Thymus (tissue), 11 donors: ENCODE data around the gene KRT76. TPM values are rescaled to one million over a fixed set of nuclear protein-coding genes. Genes with fewer than 3 reads are reported as not detected.

Experiments
- DNase-seq, 9 donors: peaks; one replicate each; pipeline ENCODE4 v3.0.0-alpha.2; 2013; ENCODE audit warnings: low spot score in 9 of 9, low read depth in 6 of 9, missing footprints in 1 of 9
- H3K27ac ChIP-seq, 2 donors: one replicate each; pipeline ENCODE4 v1.5.1; 2013; ENCODE audit warnings: control low read depth in 1 of 2, low read depth in 1 of 2, low read length in 1 of 2, mild to moderate bottlenecking in 1 of 2, moderate library complexity in 1 of 2
- H3K27me3 ChIP-seq, 2 donors: one replicate each; pipeline ENCODE4 v1.5.1; 2013; ENCODE audit warnings: low read length in 1 of 2; ENCODE audit not compliant: control insufficient read depth in 2 of 2, insufficient read depth in 1 of 2
- H3K36me3 ChIP-seq, 2 donors: one replicate each; pipeline ENCODE4 v1.5.1; 2013; ENCODE audit warnings: low read length in 1 of 2, mild to moderate bottlenecking in 1 of 2, moderate library complexity in 1 of 2; ENCODE audit not compliant: control insufficient read depth in 2 of 2, insufficient read depth in 2 of 2
- H3K4me1 ChIP-seq, 2 donors: one replicate each; pipeline ENCODE4 v1.5.1; 2013; ENCODE audit warnings: low read length in 2 of 2; ENCODE audit not compliant: control insufficient read depth in 2 of 2, insufficient read depth in 2 of 2
- H3K4me3 ChIP-seq, 2 donors: one replicate each; pipeline ENCODE4 v1.5.1; 2013; ENCODE audit warnings: low read length in 2 of 2, control low read depth in 1 of 2, mild to moderate bottlenecking in 1 of 2
- H3K9me3 ChIP-seq, 2 donors: one replicate each; pipeline ENCODE4 v1.5.1; 2013; ENCODE audit warnings: low read length in 1 of 2, mild to moderate bottlenecking in 1 of 2; ENCODE audit not compliant: control insufficient read depth in 2 of 2, insufficient read depth in 1 of 2
- WGBS: extraction: QIAGEN DNeasy Blood & Tissue Kit; methylation state at CpG from one replicate; pipeline ENCODE4 v1.1.7; 2013; 5-methylcytosine and 5-hydroxymethylcytosine counted together
- polyA plus RNA-seq: library from polyadenylated mRNA; stranded (reverse); fragments of 200-250 nt; gene quantifications from one replicate; pipeline ENCODE4 v1.2.3, GENCODE V29; 2013
- total RNA-seq: library from RNA; stranded (reverse); fragments of 120-200 nt; gene quantifications from one replicate; pipeline ENCODE4 v1.2.4, GENCODE V29; 2013
- donor health status: healthy.

KRT76 gene
- total and polyA plus RNA-seq, 2 donors: 0.14 to 0.91 TPM

DNA sequence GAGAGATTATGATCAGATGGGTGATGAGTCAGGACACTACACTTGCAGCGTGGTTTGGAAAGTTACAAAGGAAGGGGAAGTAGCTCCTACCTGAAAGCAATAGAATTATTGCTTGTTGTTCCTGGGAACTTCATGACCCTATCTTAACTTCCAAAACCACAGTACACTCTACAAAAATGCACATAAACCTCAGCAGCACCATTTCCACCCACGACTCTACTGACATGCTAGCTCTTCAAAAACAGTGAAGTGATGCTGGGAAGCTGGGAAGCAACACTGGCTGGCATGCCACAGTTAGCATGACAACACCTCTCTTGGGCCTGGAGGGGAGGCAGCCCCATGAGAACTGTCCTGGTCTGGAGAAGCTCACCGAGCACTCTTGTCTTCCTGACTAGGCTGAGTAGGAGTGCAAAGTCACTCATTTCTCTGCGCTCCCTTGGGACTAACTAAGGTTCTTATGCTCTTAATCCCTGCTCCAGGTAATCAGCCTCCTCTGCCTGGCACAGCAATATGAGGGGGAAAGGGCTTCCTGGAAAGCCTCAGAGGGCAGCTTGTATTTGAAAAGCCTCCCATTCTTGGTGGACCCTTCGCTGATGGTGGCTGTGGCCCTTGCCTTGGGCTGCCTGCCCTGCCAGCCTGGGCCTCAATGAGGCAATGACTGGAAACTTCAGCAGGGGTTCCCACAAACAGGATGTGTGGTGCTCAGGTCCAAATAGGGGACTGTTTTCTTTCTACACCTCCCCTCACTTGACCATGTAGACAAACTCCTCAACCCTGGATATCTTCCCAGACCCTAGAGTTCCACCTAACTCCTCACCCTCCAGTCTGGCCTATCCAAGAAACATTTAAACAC is 17.6 kb upstream of the KRT76 start:
- H3K27ac ChIP-seq: no peak overlapping the region
- H3K4me3 ChIP-seq: no peak overlapping the region
- H3K27me3 ChIP-seq: peaks cover 6 to 25% of the 10 kb centered on the region in 2 donors
- H3K36me3 ChIP-seq: no peaks in the 10 kb centered on the region
- no peak for DNase-seq
- 70% methylated on average over 5 of the region's 5 CpGs for WGBS
- no peaks in the 10 kb centered on the region for H3K9me3 ChIP-seq
- peaks cover 0 to 3% of the 10 kb centered on the region in 2 donors for H3K4me1 ChIP-seq

DNA sequence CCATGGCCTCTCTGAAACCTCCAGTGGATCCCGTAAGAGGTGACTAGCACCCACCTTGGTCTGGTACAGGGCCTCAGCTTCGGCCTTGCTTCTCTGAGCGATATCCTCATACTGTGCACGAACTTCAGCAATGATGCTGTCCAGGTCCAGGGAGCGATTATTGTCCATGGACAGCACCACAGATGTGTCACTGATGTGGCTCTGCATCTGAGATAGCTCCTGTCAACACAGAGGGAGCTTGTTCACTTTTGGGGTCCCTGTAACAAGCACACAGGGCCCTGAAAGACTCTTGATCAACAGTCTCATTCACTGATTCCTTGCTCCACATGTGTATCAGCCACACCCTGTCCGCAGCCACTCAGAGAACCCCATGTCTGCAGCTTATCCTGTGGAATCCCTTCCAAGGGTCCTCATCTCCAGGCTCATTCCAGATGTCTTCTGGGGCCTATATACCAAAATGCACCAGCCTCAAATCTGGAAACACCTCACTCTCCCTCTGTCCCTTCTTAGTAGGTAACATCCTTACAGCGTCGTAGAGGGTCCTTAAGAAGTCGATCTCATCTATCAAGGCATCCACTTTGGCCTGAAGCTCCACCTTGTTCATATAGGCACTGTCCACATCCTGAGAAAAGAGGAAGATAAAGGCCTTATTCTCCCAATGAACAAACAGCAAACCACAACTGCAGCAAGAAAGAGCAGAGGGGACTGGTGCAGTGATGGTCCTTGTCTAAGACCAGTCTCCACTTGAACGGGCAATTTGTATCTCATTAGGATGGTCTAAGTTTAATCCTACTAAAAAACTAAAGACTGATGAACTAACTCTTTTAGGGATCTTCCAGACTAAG is 15.3 kb upstream of the KRT76 start:
- H3K36me3 ChIP-seq: no peaks in the 10 kb centered on the region
- no peak for DNase-seq
- no peak overlapping the region for H3K4me3 ChIP-seq
- H3K4me1 ChIP-seq: peaks cover 0 to 3% of the 10 kb centered on the region in 2 donors
- no peaks in the 10 kb centered on the region for H3K9me3 ChIP-seq
- no peak overlapping the region for H3K27ac ChIP-seq
- WGBS: 83% methylated on average over 10 of the region's 10 CpGs
- H3K27me3 ChIP-seq: peaks cover 8 to 41% of the 10 kb centered on the region in 2 donors

DNA sequence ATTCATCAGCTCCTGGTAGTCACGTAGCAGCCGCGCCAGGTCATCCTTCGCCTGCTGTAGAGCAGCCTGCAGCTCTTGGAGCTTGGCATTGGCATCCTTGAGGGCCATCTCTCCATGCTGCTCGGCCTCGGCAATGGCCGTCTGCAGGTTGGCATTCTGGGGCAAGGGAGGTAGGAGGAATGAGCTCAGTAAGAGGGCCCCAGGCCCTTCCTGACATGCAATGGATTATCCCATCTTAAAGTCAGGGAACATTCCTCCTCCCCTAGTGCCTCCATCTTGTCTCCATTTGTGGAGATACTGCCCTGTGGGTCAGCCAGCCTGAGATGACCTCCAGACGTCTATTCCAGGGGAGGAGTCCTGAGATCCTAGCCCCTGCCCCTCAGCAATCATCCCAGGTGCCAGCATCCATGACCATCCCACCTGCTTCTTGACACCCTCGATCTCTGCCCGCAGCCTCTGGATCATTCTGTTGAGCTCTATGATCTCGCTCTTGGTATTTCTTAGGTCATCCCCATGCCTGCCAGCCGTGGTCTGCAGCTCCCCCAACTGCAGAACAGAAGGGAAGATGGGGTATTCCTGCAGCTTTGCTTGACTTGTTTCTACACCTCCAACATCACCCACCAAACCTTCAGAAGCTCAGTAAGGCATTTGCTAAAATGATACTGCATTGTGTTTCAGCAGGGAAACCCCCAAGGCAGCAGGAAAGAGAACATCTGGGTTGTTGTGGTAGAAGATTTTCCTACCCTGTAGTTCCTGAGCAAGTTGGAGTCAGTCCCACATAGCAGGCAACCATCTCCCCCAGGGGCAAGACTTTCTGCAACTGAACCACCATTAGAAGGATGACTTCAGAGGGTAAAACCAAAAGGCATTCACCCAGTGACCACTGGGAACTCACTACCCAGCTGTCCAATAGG is 14.4 kb upstream of the KRT76 start:
- Histone ChIP-seq H3K4me3 (no peak overlapping the region), H3K9me3 (no peaks in the 10 kb centered on the region), H3K4me1 (peaks cover 0 to 3% of the 10 kb centered on the region in 2 donors), H3K27ac (no peak overlapping the region), H3K27me3 (peaks cover 8 to 43% of the 10 kb centered on the region in 2 donors), H3K36me3 (no peaks in the 10 kb centered on the region)
- WGBS: 91% methylated on average over 12 of the region's 12 CpGs
- no peak for DNase-seq

DNA sequence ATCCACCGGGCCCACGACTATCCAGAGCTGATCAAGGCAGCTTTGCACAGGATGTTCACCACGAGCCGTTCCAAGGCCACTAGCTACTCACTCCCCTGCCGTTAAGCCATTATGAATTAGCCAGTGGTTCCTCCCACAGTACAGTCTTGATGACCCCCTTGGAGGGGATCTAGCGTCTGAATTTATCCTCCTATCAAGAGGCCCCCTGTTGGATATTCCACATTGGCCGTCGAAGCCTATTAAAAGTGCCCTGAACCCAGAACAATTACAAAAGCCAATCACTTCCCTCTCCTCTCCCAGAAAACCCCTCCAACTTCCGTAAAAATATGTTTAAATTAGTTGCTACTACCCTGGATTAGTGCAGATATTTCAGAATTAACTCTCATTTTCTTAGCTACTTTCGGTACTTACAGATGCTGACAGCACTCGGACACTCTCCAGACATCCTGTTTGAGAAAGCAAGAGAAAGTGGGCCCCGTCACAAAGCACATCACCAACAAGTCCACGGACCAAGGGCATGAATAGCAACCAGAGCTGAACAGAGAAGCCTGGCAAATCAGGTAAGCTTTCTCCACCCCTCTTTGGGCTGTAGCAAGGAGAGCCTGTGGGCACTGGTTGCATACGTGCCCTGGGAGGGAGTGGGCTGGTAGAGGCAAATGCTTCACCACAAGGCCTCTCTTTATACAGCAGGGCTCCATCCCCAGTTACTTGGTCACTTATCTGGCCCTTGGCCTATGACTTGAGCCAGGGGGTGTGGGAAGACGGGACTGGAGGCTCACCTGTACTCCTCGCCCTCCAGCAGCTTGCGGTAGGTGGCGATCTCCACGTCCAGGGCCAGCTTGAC is 13.5 kb upstream of the KRT76 start:
- peaks cover 8 to 39% of the 10 kb centered on the region in 2 donors for H3K27me3 ChIP-seq
- no peaks in the 10 kb centered on the region for H3K9me3 ChIP-seq
- WGBS: 76% methylated on average over 19 of the region's 19 CpGs
- peaks cover 0 to 3% of the 10 kb centered on the region in 2 donors for H3K4me1 ChIP-seq
- no peak overlapping the region for H3K27ac ChIP-seq
- H3K4me3 ChIP-seq: no peak overlapping the region
- H3K36me3 ChIP-seq: no peaks in the 10 kb centered on the region
- no peak for DNase-seq

- H3K27me3 ChIP-seq: peaks cover 8 to 38% of the 10 kb centered on the region in 2 donors
- 28% methylated on average over 50 of the region's 50 CpGs for WGBS
- no peak for DNase-seq
- H3K9me3 ChIP-seq: no peaks in the 10 kb centered on the region
- no peaks in the 10 kb centered on the region for H3K36me3 ChIP-seq
- peaks cover 0 to 3% of the 10 kb centered on the region in 2 donors for H3K4me1 ChIP-seq
- H3K4me3 ChIP-seq: no peak overlapping the region
- no peak overlapping the region for H3K27ac ChIP-seq
Observed at GRCh38 chr12:52789637-52790426, 12.7 kb upstream of the KRT76 start.

- Histone ChIP-seq H3K9me3 (no peaks in the 10 kb centered on the region), H3K4me3 (no peak overlapping the region), H3K27ac (no peak overlapping the region), H3K27me3 (peaks cover 8 to 38% of the 10 kb centered on the region in 2 donors), H3K4me1 (peaks cover 0 to 3% of the 10 kb centered on the region in 2 donors), H3K36me3 (no peaks in the 10 kb centered on the region)
- WGBS: 97% methylated on average over 11 of the region's 11 CpGs
- DNase-seq: no peak
Observed at GRCh38 chr12:52788876-52789636, 11.9 kb upstream of the KRT76 start.

GRCh38 chr12:52788192-52788875 is 11.2 kb upstream of the KRT76 start:
- Histone ChIP-seq H3K9me3 (no peaks in the 10 kb centered on the region), H3K36me3 (no peaks in the 10 kb centered on the region), H3K27ac (no peak overlapping the region), H3K27me3 (peaks cover 8 to 38% of the 10 kb centered on the region in 2 donors), H3K4me3 (no peak overlapping the region), H3K4me1 (peaks cover 0 to 3% of the 10 kb centered on the region in 2 donors)
- DNase-seq: no peak
- WGBS: 74% methylated on average over 6 of the region's 6 CpGs
